Activated CD4-positive, alpha-beta T cell treated with anti-CD3 and anti-CD28 coated beads, Interleukin-2, amount 10 ng/mL, durations not matched to agents 7 days and 5 days (primary cell): ENCODE measurements around the gene CCZ1B. TPM values are rescaled to one million over a fixed set of nuclear protein-coding genes. Genes with fewer than 3 reads are reported as not detected.
"Not testable (repeated sequence)": the region's sequence is repeated elsewhere in the genome, so short reads cannot be mapped to it uniquely, and the experiment has no call there.

Experiments used
- CTCF ChIA-PET: fragments of 350-600 bp; sonication (Branson Sonifier 250); formaldehyde crosslinking; loops from one replicate; lab custom pipeline; 2021; ENCODE audit warnings: antibody characterized with exemption; lab: Charles Lee
- POLR2A ChIA-PET: fragments of 350-600 bp; sonication (Branson Sonifier 250); formaldehyde crosslinking; loops from one replicate; lab custom pipeline; 2021; ENCODE audit warnings: antibody characterized with exemption; lab: Charles Lee
- DNase-seq: peaks from one replicate; pipeline ENCODE4 v3.0.0-alpha.2; 2020
- H3K27ac Mint-ChIP-seq: one replicate; pipeline ENCODE4 v1.8.0; 2021; ENCODE audit warnings: mild to moderate bottlenecking, moderate library complexity, mixed read lengths
- H3K27me3 Mint-ChIP-seq: one replicate; pipeline ENCODE4 v1.8.0; 2021; ENCODE audit warnings: mixed read lengths
- H3K36me3 Mint-ChIP-seq: one replicate; pipeline ENCODE4 v1.8.0; 2021; ENCODE audit warnings: low read depth, mixed read lengths
- H3K4me1 Mint-ChIP-seq: one replicate; pipeline ENCODE4 v1.8.0; 2021; ENCODE audit warnings: mixed read lengths
- H3K4me3 Mint-ChIP-seq: one replicate; pipeline ENCODE4 v1.8.0; 2021; ENCODE audit warnings: mild to moderate bottlenecking, moderate library complexity, mixed read lengths
- H3K9me3 Mint-ChIP-seq: one replicate; pipeline ENCODE4 v1.8.0; 2021; ENCODE audit warnings: mixed read lengths
- total RNA-seq, 2 experiments: library from RNA; stranded (reverse); gene quantifications; one replicate each; pipeline ENCODE4 v1.2.3, GENCODE V29; 2021

The CCZ1B gene
- total RNA-seq: 10 to 100 TPM; 61.3 to 70.0 TPM

DNA sequence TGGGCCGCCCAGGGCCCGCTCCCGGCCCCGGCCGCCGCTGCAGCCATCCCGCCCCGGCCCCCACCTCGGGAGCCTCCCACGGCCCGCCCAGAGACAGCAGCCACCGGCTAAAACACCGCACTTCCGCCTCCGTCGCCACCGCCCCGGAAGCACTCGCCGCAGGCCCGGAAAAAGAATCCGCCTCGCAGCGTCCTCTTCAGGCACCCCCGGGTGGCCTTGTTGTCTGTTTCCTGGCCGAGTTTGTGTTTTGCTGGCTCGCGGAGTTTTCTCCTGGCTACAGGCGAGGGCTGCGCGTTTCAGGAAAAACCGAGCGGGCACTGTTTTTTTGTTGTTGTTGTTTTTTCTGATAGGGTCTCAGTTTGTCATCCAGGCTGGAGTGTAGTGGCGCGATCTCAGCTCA lies at the start of gene CCZ1B:
Gene CCZ1B, minus strand, starts transcription at position 125 of the 400 bp plus-strand sequence. Its CDS starts 78 bp downstream, at position 47.
- H3K9me3 Mint-ChIP-seq, POLR2A ChIA-PET, CTCF ChIA-PET, H3K27me3 Mint-ChIP-seq: not testable (repeated sequence)
- peak; percentile 92 for DNase-seq
- Mint-ChIP-seq H3K36me3 (peaks cover 11% of the 10 kb centered on the region), H3K27ac (peak within 1 kb of the TSS; percentile 98), H3K4me3 (peak within 1 kb of the TSS; percentile 91), H3K4me1 (peaks cover 12% of the 10 kb centered on the region)

- DNase-seq, POLR2A ChIA-PET, H3K27me3 Mint-ChIP-seq, CTCF ChIA-PET, H3K36me3 Mint-ChIP-seq, H3K4me1 Mint-ChIP-seq, H3K4me3 Mint-ChIP-seq, H3K9me3 Mint-ChIP-seq, H3K27ac Mint-ChIP-seq: not testable (repeated sequence)
These were observed 48.9 kb upstream of the CCZ1B start for GRCh38 chr7:6875022-6875421.

GRCh38 chr7:6872246-6872945 lies 46.3 kb upstream of the CCZ1B start:
- H3K27me3 Mint-ChIP-seq, H3K4me1 Mint-ChIP-seq, H3K36me3 Mint-ChIP-seq, H3K27ac Mint-ChIP-seq, H3K4me3 Mint-ChIP-seq, POLR2A ChIA-PET, H3K9me3 Mint-ChIP-seq, CTCF ChIA-PET, DNase-seq: not testable (repeated sequence)

GRCh38 chr7:6871421-6872144 lies 45.5 kb upstream of the CCZ1B start:
- H3K4me3 Mint-ChIP-seq, H3K27ac Mint-ChIP-seq, H3K9me3 Mint-ChIP-seq, POLR2A ChIA-PET, H3K27me3 Mint-ChIP-seq, H3K4me1 Mint-ChIP-seq, H3K36me3 Mint-ChIP-seq, DNase-seq: not testable (repeated sequence)
- CTCF ChIA-PET: interaction anchor here (0.6 kb wide), 1 partner anchor 133 kb away, joined by 3 read pairs; no protein-coding TSS in a partner anchor

- H3K36me3 Mint-ChIP-seq, H3K27me3 Mint-ChIP-seq, H3K27ac Mint-ChIP-seq, H3K4me1 Mint-ChIP-seq, DNase-seq, H3K9me3 Mint-ChIP-seq, POLR2A ChIA-PET, CTCF ChIA-PET, H3K4me3 Mint-ChIP-seq: not testable (repeated sequence)
These were observed 38.7 kb upstream of the CCZ1B start for GRCh38 chr7:6864751-6865150.

DNA sequence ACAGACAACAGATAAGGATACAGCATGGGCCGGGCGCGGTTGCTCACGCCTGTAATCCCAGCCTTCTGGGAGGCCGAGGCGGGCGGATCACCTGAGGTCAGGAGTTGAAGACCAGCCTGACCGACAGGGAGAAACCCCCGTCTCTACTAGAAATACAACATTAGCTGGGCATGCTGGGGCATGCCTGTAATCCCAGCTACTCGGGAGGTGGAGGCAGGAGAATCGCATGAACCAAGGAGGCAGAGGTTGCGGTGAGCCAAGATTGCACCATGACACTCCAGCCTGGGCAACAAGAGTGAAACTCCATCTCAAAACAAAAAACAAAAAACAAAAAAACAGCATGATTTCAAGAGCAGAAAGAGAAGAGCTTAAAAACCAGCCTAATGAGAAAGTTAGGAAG lies 38.1 kb upstream of the CCZ1B start:
- H3K9me3 Mint-ChIP-seq, H3K4me1 Mint-ChIP-seq, H3K27me3 Mint-ChIP-seq, CTCF ChIA-PET, H3K4me3 Mint-ChIP-seq, H3K27ac Mint-ChIP-seq, POLR2A ChIA-PET, DNase-seq, H3K36me3 Mint-ChIP-seq: not testable (repeated sequence)

GRCh38 chr7:6862876-6863275 lies 36.8 kb upstream of the CCZ1B start:
- H3K9me3 Mint-ChIP-seq, POLR2A ChIA-PET, H3K27me3 Mint-ChIP-seq, DNase-seq, H3K4me1 Mint-ChIP-seq, H3K27ac Mint-ChIP-seq, H3K4me3 Mint-ChIP-seq, CTCF ChIA-PET, H3K36me3 Mint-ChIP-seq: not testable (repeated sequence)

- DNase-seq: peak; percentile 82
- H3K27ac Mint-ChIP-seq, H3K36me3 Mint-ChIP-seq, H3K4me1 Mint-ChIP-seq, POLR2A ChIA-PET, H3K9me3 Mint-ChIP-seq, H3K4me3 Mint-ChIP-seq: not testable (repeated sequence)
- CTCF ChIA-PET: interaction anchor here (0.6 to 1.2 kb wide), 4 partner anchors 12 to 352 kb away, joined by 3 to 4 read pairs (median 3); no protein-coding TSS in a partner anchor
- peaks cover 13% of the 10 kb centered on the region for H3K27me3 Mint-ChIP-seq
These were observed 31.7 kb upstream of the CCZ1B start for GRCh38 chr7:6857721-6858314.

DNA sequence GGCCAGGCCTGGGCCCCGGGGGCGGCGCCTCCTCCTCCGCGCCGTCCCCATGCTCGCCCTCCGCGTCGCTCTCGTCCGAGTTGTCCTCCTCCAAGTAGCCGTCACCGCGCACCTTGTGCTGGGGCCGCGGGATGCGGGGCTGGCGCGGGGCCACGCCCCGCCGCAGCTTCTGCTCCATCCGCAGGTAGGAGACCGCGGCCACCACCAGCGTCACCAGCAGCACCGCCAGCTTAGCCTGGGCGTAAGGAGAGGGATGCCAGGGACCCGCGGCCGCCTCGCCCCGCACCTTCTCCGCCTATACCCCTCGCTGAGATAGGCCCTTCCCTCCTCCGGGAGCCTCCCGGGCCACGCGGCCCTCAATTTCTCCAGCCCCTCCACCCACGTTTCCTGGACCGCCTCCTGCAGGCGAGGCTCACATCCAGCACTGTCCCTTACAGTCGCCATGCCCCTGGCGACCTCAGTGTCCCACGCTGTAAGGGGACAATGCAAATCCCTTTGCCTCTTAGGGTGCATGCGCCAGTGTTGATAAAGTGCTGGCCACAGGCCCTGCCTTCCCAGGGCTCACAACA lies 29.6 kb upstream of the CCZ1B start:
- H3K36me3 Mint-ChIP-seq, POLR2A ChIA-PET, DNase-seq, H3K4me1 Mint-ChIP-seq, H3K27ac Mint-ChIP-seq, H3K9me3 Mint-ChIP-seq: not testable (repeated sequence)
- Mint-ChIP-seq H3K27me3 (peaks cover 13% of the 10 kb centered on the region), H3K4me3 (peak overlapping the region; percentile 56)
- CTCF ChIA-PET: interaction anchor here (1.1 kb wide), 1 partner anchor 262 kb away, joined by 3 read pairs; no protein-coding TSS in a partner anchor

DNA sequence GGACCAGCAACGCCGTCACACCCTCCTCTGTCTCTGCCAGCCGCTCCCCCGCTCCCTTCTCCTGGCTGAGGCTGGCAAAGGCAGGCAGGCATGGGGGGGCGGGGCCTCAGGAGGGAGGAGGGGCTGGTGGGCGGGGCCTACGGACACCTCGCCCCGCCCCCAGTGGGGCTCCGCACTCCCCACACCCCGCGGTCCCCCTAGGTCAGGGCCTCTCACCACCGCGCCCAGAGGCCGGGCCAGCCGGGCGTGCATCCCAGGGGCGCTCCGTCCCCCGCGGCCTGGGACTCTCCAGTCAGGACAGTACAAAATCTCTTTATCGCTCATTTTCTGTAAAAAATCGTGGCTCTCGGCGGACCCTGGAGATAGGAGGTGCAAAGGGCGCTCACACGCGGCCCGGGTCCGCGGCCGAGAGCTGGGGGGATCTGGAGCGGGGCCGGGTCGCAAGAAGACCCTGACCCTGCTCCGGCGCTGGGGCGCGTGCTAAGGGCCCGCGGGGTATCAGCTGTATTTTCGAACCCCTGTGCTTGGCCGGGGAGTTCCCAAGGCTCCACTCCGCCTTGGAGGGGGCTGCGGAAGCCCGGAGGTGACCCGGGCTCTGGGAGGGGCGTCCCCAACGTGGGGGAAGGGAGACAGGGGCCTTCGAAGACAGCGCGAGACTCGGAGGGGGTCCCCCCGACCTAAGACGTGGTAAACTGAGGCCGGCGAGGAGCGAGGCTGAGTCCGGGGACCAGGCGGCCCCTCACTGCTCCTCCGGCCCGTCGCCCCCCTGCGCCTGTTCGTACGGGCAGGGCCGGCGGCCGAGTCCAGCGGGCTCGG lies 28.9 kb upstream of the CCZ1B start:
- POLR2A ChIA-PET, H3K4me1 Mint-ChIP-seq, H3K9me3 Mint-ChIP-seq, H3K36me3 Mint-ChIP-seq, H3K27ac Mint-ChIP-seq, CTCF ChIA-PET, DNase-seq: not testable (repeated sequence)
- Mint-ChIP-seq H3K27me3 (peaks cover 13% of the 10 kb centered on the region), H3K4me3 (peak overlapping the region; percentile 54)

GRCh38 chr7:6853681-6854080 lies 27.6 kb upstream of the CCZ1B start:
- POLR2A ChIA-PET, H3K27ac Mint-ChIP-seq, H3K9me3 Mint-ChIP-seq, H3K4me3 Mint-ChIP-seq, H3K36me3 Mint-ChIP-seq, H3K4me1 Mint-ChIP-seq, DNase-seq, CTCF ChIA-PET: not testable (repeated sequence)
- H3K27me3 Mint-ChIP-seq: peaks cover 13% of the 10 kb centered on the region

DNA sequence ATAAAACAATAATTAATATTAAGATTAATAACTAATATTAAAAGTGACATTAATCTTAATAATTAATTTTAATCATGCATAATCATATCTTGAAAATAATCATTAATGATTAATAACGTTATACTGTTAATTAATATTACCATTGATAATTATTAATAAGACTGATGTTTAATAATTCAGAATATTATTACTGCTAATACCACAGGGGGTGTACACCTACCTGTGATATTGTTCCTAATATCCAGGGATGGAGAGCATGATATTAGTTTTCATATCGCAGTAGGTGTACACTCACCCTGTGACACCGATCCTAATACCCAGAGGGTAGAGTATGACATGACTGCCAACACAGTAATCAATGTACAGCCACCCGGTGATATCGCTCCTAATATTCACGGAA lies 23.1 kb upstream of the CCZ1B start:
- CTCF ChIA-PET, DNase-seq, H3K27ac Mint-ChIP-seq, H3K4me3 Mint-ChIP-seq, POLR2A ChIA-PET, H3K4me1 Mint-ChIP-seq, H3K36me3 Mint-ChIP-seq, H3K9me3 Mint-ChIP-seq, H3K27me3 Mint-ChIP-seq: not testable (repeated sequence)
